ENCODE measurements around the gene NLRP5. TPM values are rescaled to one million over a fixed set of nuclear protein-coding genes. Genes with fewer than 3 reads are reported as not detected.

NLRP5 gene
- total RNA-seq, 2 experiments from 2014 or later = not detected

- H3K4me1 ChIP-seq (ENCODE audit: insufficient read depth, low read length, poor library complexity, severe bottlenecking) = no peaks in the 10 kb centered on the region
- BruUV-seq (replicated peaks) = no TSS peak
- H3K4me3 ChIP-seq (ENCODE audit: low read depth, low read length, poor library complexity, severe bottlenecking) = no peak overlapping the region
- 0 out of 2 replicates have a peak, but pooled peaks cover 9% of the 10 kb centered on the region for H3K9me3 ChIP-seq (ENCODE audit: low read length)
- peaks cover 63% of the 10 kb centered on the region for H3K36me3 ChIP-seq (ENCODE audit: insufficient read depth, low read length)
- TF ChIP-seq CTCF (conservative IDR thresholded peaks at IDR 0.05; ENCODE audit: low read length) = no peak
- TF ChIP-seq EZH2phosphoT487 (IDR thresholded peaks at IDR 0.05; ENCODE audit: borderline replicate concordance, low read depth, low read length) = no peak
- H3K4me2 ChIP-seq (ENCODE audit: low read length) = no peak overlapping the region
- H3K27ac ChIP-seq (ENCODE audit: low read depth, low read length, poor library complexity, severe bottlenecking) = no peak overlapping the region
- peaks cover 3% of the 10 kb centered on the region; the same call in 1 of the 2 replicates for H3K79me2 ChIP-seq (ENCODE audit: insufficient read depth, low read depth, low read length)
- DNase-seq (ENCODE audit: low spot score) = no peak
- no peak overlapping the region for H2AFZ ChIP-seq (ENCODE audit: low read length)
- H3K9me2 ChIP-seq (ENCODE audit: insufficient read depth, low read length) = no peaks in the 10 kb centered on the region
- intact Hi-C loops (cut with micrococcal nuclease; ENCODE audit: unreplicated experiment) = no loop called here
- POLR2A ChIA-PET = no interaction called here
- CTCF ChIA-PET (ENCODE audit: unreplicated experiment) = no interaction called here
- no peaks in the 10 kb centered on the region for H4K20me1 ChIP-seq (ENCODE audit: insufficient read depth, low read length)
Measured at GRCh38 chr19:56094449-56094848, 107.9 kb downstream of the NLRP5 start.

GRCh38 chr19:56096665-56097064 is 110.1 kb downstream of the NLRP5 start:
- H2AFZ ChIP-seq (ENCODE audit: low read length) = no peak overlapping the region
- H3K36me3 ChIP-seq (ENCODE audit: insufficient read depth, low read length) = peaks cover 67% of the 10 kb centered on the region
- ChIA-PET CTCF (ENCODE audit: unreplicated experiment) (no interaction called here), POLR2A (no interaction called here)
- H3K4me3 ChIP-seq (ENCODE audit: low read depth, low read length, poor library complexity, severe bottlenecking) = no peak overlapping the region
- no peaks in the 10 kb centered on the region for H3K9me2 ChIP-seq (ENCODE audit: insufficient read depth, low read length)
- H3K79me2 ChIP-seq (ENCODE audit: insufficient read depth, low read depth, low read length) = peaks cover 3% of the 10 kb centered on the region; the same call in 1 of the 2 replicates
- H3K4me1 ChIP-seq (ENCODE audit: insufficient read depth, low read length, poor library complexity, severe bottlenecking) = no peaks in the 10 kb centered on the region
- no TSS peak for BruUV-seq (replicated peaks)
- TF ChIP-seq EZH2phosphoT487 (IDR thresholded peaks at IDR 0.05; ENCODE audit: borderline replicate concordance, low read depth, low read length) = no peak
- TF ChIP-seq CTCF (conservative IDR thresholded peaks at IDR 0.05; ENCODE audit: low read length) = no peak
- intact Hi-C loops (cut with micrococcal nuclease; ENCODE audit: unreplicated experiment) = no loop called here
- 0 out of 2 replicates have a peak, but pooled peaks cover 9% of the 10 kb centered on the region for H3K9me3 ChIP-seq (ENCODE audit: low read length)
- no peak overlapping the region for H3K27ac ChIP-seq (ENCODE audit: low read depth, low read length, poor library complexity, severe bottlenecking)
- DNase-seq (ENCODE audit: low spot score) = no peak
- no peaks in the 10 kb centered on the region for H4K20me1 ChIP-seq (ENCODE audit: insufficient read depth, low read length)
- H3K4me2 ChIP-seq (ENCODE audit: low read length) = no peak overlapping the region

- DNase-seq (ENCODE audit: low spot score) = no peak
Measured at GRCh38 chr19:56097306-56097705, 110.7 kb downstream of the NLRP5 start.

More at GRCh38 chr19:56097306-56097705, 110.7 kb downstream of the NLRP5 start:
- Histone ChIP-seq H3K79me2 (ENCODE audit: insufficient read depth, low read depth, low read length) (no peaks in the 10 kb centered on the region), H3K9me2 (ENCODE audit: insufficient read depth, low read length) (no peaks in the 10 kb centered on the region), H3K36me3 (ENCODE audit: insufficient read depth, low read length) (peaks cover 66% of the 10 kb centered on the region), H4K20me1 (ENCODE audit: insufficient read depth, low read length) (no peaks in the 10 kb centered on the region), H2AFZ (ENCODE audit: low read length) (no peak overlapping the region), H3K9me3 (ENCODE audit: low read length) (0 out of 2 replicates have a peak, but pooled peaks cover 9% of the 10 kb centered on the region), H3K4me2 (ENCODE audit: low read length) (no peak overlapping the region), H3K4me3 (ENCODE audit: low read depth, low read length, poor library complexity, severe bottlenecking) (no peak overlapping the region), H3K4me1 (ENCODE audit: insufficient read depth, low read length, poor library complexity, severe bottlenecking) (no peaks in the 10 kb centered on the region), H3K27ac (ENCODE audit: low read depth, low read length, poor library complexity, severe bottlenecking) (no peak overlapping the region)
- TF ChIP-seq EZH2phosphoT487 (IDR thresholded peaks at IDR 0.05; ENCODE audit: borderline replicate concordance, low read depth, low read length) (no peak), CTCF (conservative IDR thresholded peaks at IDR 0.05; ENCODE audit: low read length) (no peak)
- ChIA-PET CTCF (ENCODE audit: unreplicated experiment) (no interaction called here), POLR2A (no interaction called here)
- intact Hi-C loops (cut with micrococcal nuclease; ENCODE audit: unreplicated experiment) = no loop called here
- BruUV-seq (replicated peaks) = no TSS peak
